Dendritic cell treated with granulocyte-macrophage colony-stimulating factor and Interleukin-4, amounts not matched to agents 40 ng/mL and 50 ng/mL, for 4 days (primary cell): ENCODE data around the gene GPR107.
A peak's percentile ranks its signal among the peaks of the same experiment; 100 is the strongest.
"Not testable (repeated sequence)": the region's sequence is repeated elsewhere in the genome, so short reads cannot be mapped to it uniquely, and the experiment has no call there.

Source experiments
- H3K27ac Mint-ChIP-seq: one replicate; pipeline ENCODE4 v1.8.0; 2022; ENCODE audit warnings: mild to moderate bottlenecking, mixed read lengths
- H3K27me3 Mint-ChIP-seq: one replicate; pipeline ENCODE4 v1.8.0; 2022; ENCODE audit warnings: mild to moderate bottlenecking, mixed read lengths
- H3K36me3 Mint-ChIP-seq: one replicate; pipeline ENCODE4 v1.8.0; 2022; ENCODE audit warnings: low read depth, mixed read lengths
- H3K4me1 Mint-ChIP-seq: one replicate; pipeline ENCODE4 v1.8.0; 2022; ENCODE audit warnings: low read depth, mixed read lengths
- H3K4me3 Mint-ChIP-seq: one replicate; pipeline ENCODE4 v1.8.0; 2022; ENCODE audit warnings: mild to moderate bottlenecking, moderate library complexity, mixed read lengths
- H3K9me3 Mint-ChIP-seq: one replicate; pipeline ENCODE4 v1.8.0; 2022; ENCODE audit warnings: mixed read lengths
- intact Hi-C: fragments of 100-400 bp; cut with micrococcal nuclease; formaldehyde crosslinking; loops from one replicate; pipeline ENCODE4 v1.15.0; 2022

Gene GPR107

GRCh38 chr9:130021842-130022241 lies 31.9 kb upstream of the GPR107 start:
- H3K27ac Mint-ChIP-seq, intact Hi-C loops, H3K4me3 Mint-ChIP-seq, H3K9me3 Mint-ChIP-seq, H3K27me3 Mint-ChIP-seq: not testable (repeated sequence)
- H3K4me1 Mint-ChIP-seq, result peaks cover 33% of the 10 kb centered on the region
- H3K36me3 Mint-ChIP-seq, result peaks cover 19% of the 10 kb centered on the region

- Mint-ChIP-seq H3K27me3 (no peaks in the 10 kb centered on the region), H3K9me3 (no peaks in the 10 kb centered on the region), H3K4me1 (peaks cover 35% of the 10 kb centered on the region), H3K4me3 (no peak overlapping the region), H3K27ac (peak overlapping the region; percentile 41), H3K36me3 (peaks cover 20% of the 10 kb centered on the region)
- intact Hi-C loops, result no loop called here
Observed at GRCh38 chr9:130022566-130023143, 31.1 kb upstream of the GPR107 start.

- Mint-ChIP-seq H3K27me3 (no peaks in the 10 kb centered on the region), H3K36me3 (peaks cover 26% of the 10 kb centered on the region), H3K9me3 (no peaks in the 10 kb centered on the region), H3K4me3 (no peak overlapping the region), H3K4me1 (peaks cover 42% of the 10 kb centered on the region), H3K27ac (peak overlapping the region; percentile 41)
- intact Hi-C loops, result no loop called here
Observed at GRCh38 chr9:130023144-130023787, 30.4 kb upstream of the GPR107 start.

GRCh38 chr9:130023994-130024596 lies 29.6 kb upstream of the GPR107 start:
- Mint-ChIP-seq H3K27me3 (no peaks in the 10 kb centered on the region), H3K4me1 (peaks cover 50% of the 10 kb centered on the region), H3K27ac (peak overlapping the region; percentile 0), H3K9me3 (no peaks in the 10 kb centered on the region), H3K4me3 (no peak overlapping the region), H3K36me3 (peaks cover 28% of the 10 kb centered on the region)
- intact Hi-C loops, result no loop called here

GRCh38 chr9:130024597-130024994 lies 29.1 kb upstream of the GPR107 start:
- Mint-ChIP-seq H3K4me1 (peaks cover 55% of the 10 kb centered on the region), H3K9me3 (no peaks in the 10 kb centered on the region), H3K36me3 (peaks cover 29% of the 10 kb centered on the region), H3K27me3 (no peaks in the 10 kb centered on the region), H3K4me3 (no peak overlapping the region), H3K27ac (no peak overlapping the region)
- intact Hi-C loops, result no loop called here

- H3K36me3 Mint-ChIP-seq, result peaks cover 29% of the 10 kb centered on the region
- no peak overlapping the region for H3K27ac Mint-ChIP-seq
- no peak overlapping the region for H3K4me3 Mint-ChIP-seq
- no peaks in the 10 kb centered on the region for H3K27me3 Mint-ChIP-seq
- no peaks in the 10 kb centered on the region for H3K9me3 Mint-ChIP-seq
- intact Hi-C loops, result no loop called here
- H3K4me1 Mint-ChIP-seq, result peaks cover 69% of the 10 kb centered on the region
Observed at GRCh38 chr9:130026583-130027340, 26.9 kb upstream of the GPR107 start.

GRCh38 chr9:130027533-130028365 lies 26.0 kb upstream of the GPR107 start:
- no peaks in the 10 kb centered on the region for H3K27me3 Mint-ChIP-seq
- H3K36me3 Mint-ChIP-seq, result peaks cover 24% of the 10 kb centered on the region
- H3K4me3 Mint-ChIP-seq, result no peak overlapping the region
- peak overlapping the region; percentile 9 for H3K27ac Mint-ChIP-seq
- intact Hi-C loops, result no loop called here
- no peaks in the 10 kb centered on the region for H3K9me3 Mint-ChIP-seq
- peaks cover 71% of the 10 kb centered on the region for H3K4me1 Mint-ChIP-seq

GRCh38 chr9:130028493-130029222 lies 25.0 kb upstream of the GPR107 start:
- Mint-ChIP-seq H3K27me3 (no peaks in the 10 kb centered on the region), H3K36me3 (peaks cover 23% of the 10 kb centered on the region), H3K27ac (peak overlapping the region; percentile 9), H3K9me3 (no peaks in the 10 kb centered on the region), H3K4me1 (peaks cover 73% of the 10 kb centered on the region), H3K4me3 (no peak overlapping the region)
- intact Hi-C loops, result no loop called here

GRCh38 chr9:130029223-130029973 lies 24.3 kb upstream of the GPR107 start:
- Mint-ChIP-seq H3K27ac (no peak overlapping the region), H3K4me1 (peaks cover 71% of the 10 kb centered on the region), H3K36me3 (peaks cover 23% of the 10 kb centered on the region), H3K27me3 (no peaks in the 10 kb centered on the region), H3K4me3 (no peak overlapping the region), H3K9me3 (no peaks in the 10 kb centered on the region)
- intact Hi-C loops, result no loop called here

GRCh38 chr9:130030651-130031127 lies 23.0 kb upstream of the GPR107 start:
- H3K9me3 Mint-ChIP-seq, result no peaks in the 10 kb centered on the region
- H3K27ac Mint-ChIP-seq, result no peak overlapping the region
- H3K36me3 Mint-ChIP-seq, result peaks cover 31% of the 10 kb centered on the region
- intact Hi-C loops, result loop anchor here (10.0 kb wide), 1 partner anchor 46 kb away; no protein-coding TSS in a partner anchor
- H3K4me3 Mint-ChIP-seq, result no peak overlapping the region
- peaks cover 79% of the 10 kb centered on the region for H3K4me1 Mint-ChIP-seq
- H3K27me3 Mint-ChIP-seq, result no peaks in the 10 kb centered on the region

- H3K4me1 Mint-ChIP-seq, result peaks cover 79% of the 10 kb centered on the region
- H3K9me3 Mint-ChIP-seq, result no peaks in the 10 kb centered on the region
- H3K4me3 Mint-ChIP-seq, result peak overlapping the region; percentile 51
- H3K27me3 Mint-ChIP-seq, result no peaks in the 10 kb centered on the region
- peaks cover 15% of the 10 kb centered on the region for H3K36me3 Mint-ChIP-seq
- H3K27ac Mint-ChIP-seq, result peak overlapping the region; percentile 84
- intact Hi-C loops, result loop anchor here (10.0 kb wide), 1 partner anchor 50 kb away; no protein-coding TSS in a partner anchor
Observed at GRCh38 chr9:130034570-130034969, 19.1 kb upstream of the GPR107 start.

- H3K9me3 Mint-ChIP-seq, result no peaks in the 10 kb centered on the region
- no peak overlapping the region for H3K27ac Mint-ChIP-seq
- intact Hi-C loops, result loop anchor here (10.0 kb wide), 1 partner anchor 51 kb away; no protein-coding TSS in a partner anchor
- H3K36me3 Mint-ChIP-seq, result peaks cover 14% of the 10 kb centered on the region
- no peak overlapping the region for H3K4me3 Mint-ChIP-seq
- H3K4me1 Mint-ChIP-seq, result peaks cover 80% of the 10 kb centered on the region
- no peaks in the 10 kb centered on the region for H3K27me3 Mint-ChIP-seq
Observed at GRCh38 chr9:130036099-130036498, 17.6 kb upstream of the GPR107 start.
